ENCODE measurements around the gene EEF2. TPM values are rescaled to one million over a fixed set of nuclear protein-coding genes. Genes with fewer than 3 reads are reported as not detected.

The EEF2 gene
- polyA plus RNA-seq, 3 donors, result 264 to 836 (median 323) TPM

- H3K27ac ChIP-seq (ENCODE audit: low read depth in 1 of 2, low read length in 2 of 2), result no peak overlapping the region
- intact Hi-C loops (cut with micrococcal nuclease), result no loop called here
- H3K79me2 ChIP-seq (ENCODE audit: insufficient read depth, low read length), result peaks cover 5% of the 10 kb centered on the region
- no peak overlapping the region for H3K4me3 Mint-ChIP-seq
- H2AFZ ChIP-seq (ENCODE audit: insufficient read depth, low read depth, low read length, poor library complexity, severe bottlenecking), result no peak overlapping the region
- H3K36me3 ChIP-seq (replicated peaks in 1 of 2; ENCODE audit: control insufficient read depth in 1 of 2, insufficient read depth in 2 of 2, low read length in 2 of 2), result peaks cover 51 to 71% of the 10 kb centered on the region in 2 donors
- no peak overlapping the region for H3K4me3 ChIP-seq (replicated peaks in 1 of 3; ENCODE audit: low read depth in 2 of 3, low read length in 3 of 3)
- H4K20me1 ChIP-seq (ENCODE audit: insufficient read depth, low read length), result peaks cover 36% of the 10 kb centered on the region
- H3K9me3 Mint-ChIP-seq, result peaks cover 0 to 3% (median 0%) of the 10 kb centered on the region in 7 donors
- no peak for DNase-seq
- no peak overlapping the region for H3K27ac Mint-ChIP-seq
- H3K4me2 ChIP-seq (replicated peaks; ENCODE audit: extremely low read depth, low read length, poor library complexity, severe bottlenecking), result no peak overlapping the region
- peaks cover 29 to 81% of the 10 kb centered on the region in 2 donors for H3K36me3 Mint-ChIP-seq
- H3K9ac ChIP-seq (ENCODE audit: insufficient read depth, low read length, poor library complexity, severe bottlenecking), result no peak overlapping the region
- no peak for TF ChIP-seq CTCF (IDR thresholded peaks at IDR 0.05)
- H3K9me3 ChIP-seq (replicated peaks in 1 of 2; ENCODE audit: control insufficient read depth in 1 of 2, insufficient read depth in 1 of 2, low read length in 2 of 2), result no peaks in the 10 kb centered on the region
- H3K27me3 Mint-ChIP-seq (ENCODE audit: low read depth in 3 of 3), result peaks cover 0 to 2% (median 1%) of the 10 kb centered on the region in 3 donors
- WGBS (ENCODE audit: insufficient coverage), result 96% methylated on average over 13 of the region's 16 CpGs
- H3K4me1 ChIP-seq (ENCODE audit: control insufficient read depth in 1 of 2, insufficient read depth in 2 of 2, low read length in 2 of 2), result no peaks in the 10 kb centered on the region
- H3K27me3 ChIP-seq (ENCODE audit: control insufficient read depth in 2 of 2, insufficient read depth in 2 of 2, low read length in 2 of 2), result no peaks in the 10 kb centered on the region
- H3K4me1 Mint-ChIP-seq, result no peaks in the 10 kb centered on the region
Measured at GRCh38 chr19:4027146-4027545, 41.9 kb upstream of the EEF2 start.

- no peak for DNase-seq
- Histone ChIP-seq H2AFZ (ENCODE audit: insufficient read depth, low read depth, low read length, poor library complexity, severe bottlenecking) (no peak overlapping the region), H3K4me3 (replicated peaks in 1 of 3; ENCODE audit: low read depth in 2 of 3, low read length in 3 of 3) (no peak overlapping the region), H3K9me3 (replicated peaks in 1 of 2; ENCODE audit: control insufficient read depth in 1 of 2, insufficient read depth in 1 of 2, low read length in 2 of 2) (no peaks in the 10 kb centered on the region), H3K27ac (ENCODE audit: low read depth in 1 of 2, low read length in 2 of 2) (no peak overlapping the region), H3K36me3 (replicated peaks in 1 of 2; ENCODE audit: control insufficient read depth in 1 of 2, insufficient read depth in 2 of 2, low read length in 2 of 2) (peaks cover 35 to 66% of the 10 kb centered on the region in 2 donors), H3K4me1 (ENCODE audit: control insufficient read depth in 1 of 2, insufficient read depth in 2 of 2, low read length in 2 of 2) (no peaks in the 10 kb centered on the region), H3K79me2 (ENCODE audit: insufficient read depth, low read length) (peaks cover 23% of the 10 kb centered on the region), H3K27me3 (ENCODE audit: control insufficient read depth in 2 of 2, insufficient read depth in 2 of 2, low read length in 2 of 2) (no peaks in the 10 kb centered on the region), H4K20me1 (ENCODE audit: insufficient read depth, low read length) (peaks cover 48% of the 10 kb centered on the region), H3K9ac (ENCODE audit: insufficient read depth, low read length, poor library complexity, severe bottlenecking) (no peak overlapping the region), H3K4me2 (replicated peaks; ENCODE audit: extremely low read depth, low read length, poor library complexity, severe bottlenecking) (no peak overlapping the region)
- Mint-ChIP-seq H3K27me3 (ENCODE audit: low read depth in 3 of 3) (peaks cover 0 to 1% (median 0%) of the 10 kb centered on the region in 3 donors), H3K27ac (no peak overlapping the region), H3K4me3 (no peak overlapping the region), H3K4me1 (no peaks in the 10 kb centered on the region), H3K36me3 (peaks cover 34 to 83% of the 10 kb centered on the region in 2 donors), H3K9me3 (peaks cover 0 to 3% (median 0%) of the 10 kb centered on the region in 7 donors)
- no peak for TF ChIP-seq CTCF (IDR thresholded peaks at IDR 0.05)
- whole genome bisulfite sequencing (ENCODE audit: insufficient coverage), result 70% methylated on average over 10 of the region's 11 CpGs
- intact Hi-C loops (cut with micrococcal nuclease), result no loop called here
Measured at GRCh38 chr19:4025317-4025716, 40.1 kb upstream of the EEF2 start.

All from CD14-positive monocyte (primary cell).